Activated gamma-delta T cell treated with anti-CD3 and anti-CD28 coated beads, Interleukin-2, amount 50 U/mL, for 16 hours (primary cell): ENCODE measurements around the gene C2CD5.
"Not testable (repeated sequence)": the region's sequence is repeated elsewhere in the genome, so short reads cannot be mapped to it uniquely, and the experiment has no call there.

Experiments
- DNase-seq: peaks from one replicate; pipeline ENCODE4 v3.0.0-alpha.2; 2020; ENCODE audit warnings: low read depth

C2CD5 gene

DNA sequence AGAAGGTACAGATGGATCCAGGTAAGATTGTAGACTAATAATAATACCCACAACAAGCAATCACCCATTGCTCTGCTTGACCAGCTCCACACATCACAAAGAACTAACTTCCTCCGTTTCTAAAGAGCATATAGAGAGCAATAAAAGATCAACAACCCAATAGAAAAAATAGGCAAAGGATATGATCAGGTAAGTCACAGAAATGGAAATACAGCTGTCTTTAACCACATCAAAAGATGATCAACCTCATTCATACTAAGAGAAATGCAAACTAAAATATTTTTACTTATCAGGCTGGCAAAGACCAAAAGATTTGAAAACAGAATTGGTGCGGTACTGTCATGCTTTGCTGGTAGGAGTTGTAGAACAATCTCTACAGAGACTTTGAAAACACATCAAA lies 8.9 kb downstream of the C2CD5 start:
- no peak for DNase-seq

DNA sequence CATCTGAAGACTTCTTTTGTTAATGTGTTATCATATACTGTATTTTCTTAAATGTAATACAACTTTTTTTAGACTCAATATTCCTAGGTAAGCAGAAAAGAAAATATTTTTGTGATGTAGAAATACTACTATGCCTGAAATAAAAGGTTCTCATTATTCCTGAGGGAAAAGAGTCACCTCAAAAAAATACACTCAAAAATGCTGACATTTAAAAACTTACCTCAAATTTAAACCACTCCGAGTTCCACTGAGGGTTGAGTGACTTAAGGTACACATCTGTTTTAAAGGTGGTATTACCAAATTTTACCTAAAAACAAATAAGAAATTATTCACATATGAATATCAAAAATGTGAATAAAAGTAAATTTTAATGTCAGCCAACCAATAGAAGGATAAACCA lies 9.3 kb downstream of the C2CD5 start:
- DNase-seq, result no peak

DNA sequence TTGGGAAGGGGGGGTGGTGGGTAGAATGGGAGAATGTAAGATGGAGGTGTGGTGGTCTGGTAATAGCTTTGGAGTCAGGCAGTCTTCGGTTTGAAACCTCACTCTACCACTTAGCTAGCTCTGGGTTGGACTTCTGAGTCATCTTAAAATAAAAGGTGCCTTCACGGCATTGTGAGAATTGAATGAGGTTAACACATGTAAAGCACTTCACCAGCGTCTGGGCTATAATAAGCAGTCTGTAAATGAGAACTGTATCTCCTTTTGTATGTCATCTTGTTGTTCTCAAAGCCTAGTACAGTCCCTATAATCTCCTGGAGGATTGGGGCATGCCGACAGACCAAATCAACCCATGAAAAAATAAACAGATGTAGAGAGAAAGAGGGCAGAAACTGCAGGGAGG lies 11.2 kb downstream of the C2CD5 start:
- DNase-seq, result no peak

DNA sequence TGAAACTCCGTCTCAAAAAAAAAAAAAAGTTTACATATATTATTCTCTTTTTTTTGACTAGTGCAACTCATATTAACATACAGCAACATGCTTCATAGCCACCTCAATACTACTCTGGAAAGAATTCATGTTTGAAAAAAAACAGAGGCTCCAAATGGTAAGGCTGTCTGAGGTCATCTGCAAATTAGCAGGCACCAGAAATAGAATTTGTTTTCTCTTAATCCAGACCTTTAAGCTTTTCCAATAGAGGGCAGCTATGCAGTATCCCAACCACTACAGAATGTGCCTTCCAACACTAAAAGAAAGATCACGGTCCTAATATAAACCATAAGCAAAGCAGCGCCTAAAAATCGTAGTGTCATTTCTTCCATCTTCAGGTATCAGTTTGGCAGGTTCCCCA lies 12.0 kb downstream of the C2CD5 start:
- DNase-seq, result no peak

DNA sequence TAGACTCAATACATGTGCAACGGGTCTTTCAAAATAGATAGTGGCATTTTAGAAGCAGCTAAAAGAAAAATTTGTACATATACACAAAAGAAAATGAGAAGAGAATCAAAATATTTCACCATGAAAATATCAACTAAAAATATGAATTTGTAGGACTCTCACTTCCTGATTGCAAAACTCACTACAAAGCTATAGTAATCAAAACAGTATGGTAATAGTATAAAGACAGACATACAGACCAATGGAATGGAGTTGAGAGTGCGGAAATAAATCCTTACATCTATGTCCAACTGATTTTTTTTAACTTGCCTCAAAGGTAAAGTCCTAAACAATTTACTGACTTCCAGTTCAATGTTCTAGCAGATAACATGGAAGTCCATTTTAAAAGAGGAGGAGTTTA lies 13.1 kb downstream of the C2CD5 start:
- DNase-seq, result no peak

DNA sequence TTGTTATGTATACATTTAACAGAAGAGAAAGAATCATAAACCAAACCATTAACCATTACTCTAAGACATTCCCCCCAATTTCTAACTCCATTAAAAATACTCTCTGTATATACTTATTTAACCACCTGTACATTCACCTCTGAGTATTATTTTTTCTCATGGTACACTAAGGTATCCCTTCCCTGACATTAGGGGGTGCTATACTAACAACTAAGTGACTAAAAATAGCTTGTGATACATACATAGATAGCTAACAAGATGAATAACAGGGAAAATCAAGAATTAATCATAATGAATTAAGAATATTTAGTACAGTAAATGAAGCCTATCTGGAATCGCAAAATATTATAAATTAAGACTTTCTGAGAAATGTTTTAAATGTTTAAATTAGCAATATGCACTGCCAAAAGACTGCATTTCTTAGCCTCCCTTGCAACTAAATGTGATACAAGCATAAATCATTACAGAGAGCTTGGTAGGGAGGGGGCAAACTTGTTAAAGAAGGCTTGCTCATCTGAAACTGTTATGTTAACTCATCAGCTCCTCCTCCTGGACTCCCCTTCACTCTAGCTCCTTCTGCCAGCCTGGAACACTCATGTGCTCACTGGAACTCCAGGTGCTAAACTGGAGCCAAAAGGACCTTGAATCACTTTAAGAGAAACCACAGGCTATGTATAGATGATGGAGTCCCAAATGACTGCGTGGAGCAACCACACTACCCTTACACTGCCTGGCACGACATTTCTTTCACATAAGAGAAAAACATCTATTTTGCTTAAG lies 14.9 kb downstream of the C2CD5 start:
- DNase-seq, result no peak

DNA sequence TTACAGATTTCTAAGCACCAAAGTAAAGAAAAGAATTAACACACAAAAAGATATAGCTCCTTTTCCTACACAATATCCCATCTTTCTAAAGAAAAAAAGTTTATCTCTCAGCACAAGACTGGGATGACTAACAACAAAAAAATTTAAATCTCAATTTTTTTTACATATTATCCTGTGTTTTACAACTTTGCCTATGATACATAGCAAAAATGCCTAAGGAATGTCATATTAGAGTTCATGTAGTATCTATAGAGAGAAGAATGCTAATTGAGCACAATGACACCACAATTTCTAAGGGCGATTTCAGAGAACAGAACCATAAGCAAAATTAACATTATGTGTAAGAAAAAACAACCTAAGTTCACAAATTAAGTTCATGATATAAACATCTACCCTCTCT lies 16.3 kb downstream of the C2CD5 start:
- no peak for DNase-seq

DNA sequence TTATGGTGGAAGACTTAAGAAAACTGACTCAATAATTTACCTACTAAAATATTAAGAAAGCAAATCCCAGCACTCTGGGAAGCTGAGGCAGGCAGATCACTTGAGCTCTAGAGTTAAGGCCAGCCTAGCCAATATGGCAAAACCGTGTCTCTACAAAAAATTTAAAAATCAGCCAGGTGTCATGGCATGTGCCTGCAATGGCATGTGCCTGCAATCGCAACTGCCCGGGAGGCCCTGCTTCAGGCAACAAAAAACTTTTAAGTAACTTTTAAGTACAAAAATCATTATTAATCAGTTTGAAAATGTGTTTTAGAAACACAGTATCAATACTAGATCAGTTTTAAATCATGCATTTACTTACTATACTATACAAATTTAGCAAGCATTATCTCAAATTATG lies 17.5 kb downstream of the C2CD5 start:
- no peak for DNase-seq

DNA sequence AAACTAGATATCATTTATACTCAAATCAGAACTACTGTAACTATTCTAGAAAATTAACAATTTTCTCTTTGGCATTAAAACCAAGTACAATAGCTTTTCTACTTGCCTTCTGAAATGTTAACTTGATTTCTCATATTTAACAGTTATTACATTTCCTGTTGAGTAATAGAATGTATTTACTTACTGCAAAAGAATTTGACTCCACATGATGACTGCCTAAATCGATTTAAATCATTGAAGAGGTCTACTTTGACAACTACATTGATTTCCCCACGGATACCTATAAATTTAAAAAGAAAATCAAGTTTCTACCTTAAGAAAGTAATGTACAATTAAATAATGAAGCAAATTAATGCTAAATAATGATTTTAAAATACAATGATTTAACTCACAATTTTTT lies 18.9 kb downstream of the C2CD5 start:
- DNase-seq, result no peak

DNA sequence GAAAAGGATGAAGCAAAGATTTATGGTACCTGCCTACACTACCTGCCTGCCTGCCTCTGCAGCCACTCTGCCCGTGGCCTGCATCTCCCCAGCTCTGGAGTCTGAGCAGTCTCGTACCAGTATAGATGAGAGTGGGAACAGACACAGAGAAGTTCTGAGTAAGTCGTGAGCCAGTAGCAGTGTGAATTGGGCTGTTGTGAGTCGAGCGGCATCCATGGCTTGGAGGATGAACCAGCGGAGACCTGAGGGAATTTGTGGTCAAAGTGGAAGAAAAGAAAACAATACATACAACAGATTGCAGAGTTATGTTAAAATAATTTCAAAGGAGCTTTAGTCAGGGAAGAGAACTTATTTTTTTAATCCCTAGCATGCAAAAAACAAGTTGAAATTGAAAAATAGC lies 25.3 kb downstream of the C2CD5 start:
- no peak for DNase-seq

DNA sequence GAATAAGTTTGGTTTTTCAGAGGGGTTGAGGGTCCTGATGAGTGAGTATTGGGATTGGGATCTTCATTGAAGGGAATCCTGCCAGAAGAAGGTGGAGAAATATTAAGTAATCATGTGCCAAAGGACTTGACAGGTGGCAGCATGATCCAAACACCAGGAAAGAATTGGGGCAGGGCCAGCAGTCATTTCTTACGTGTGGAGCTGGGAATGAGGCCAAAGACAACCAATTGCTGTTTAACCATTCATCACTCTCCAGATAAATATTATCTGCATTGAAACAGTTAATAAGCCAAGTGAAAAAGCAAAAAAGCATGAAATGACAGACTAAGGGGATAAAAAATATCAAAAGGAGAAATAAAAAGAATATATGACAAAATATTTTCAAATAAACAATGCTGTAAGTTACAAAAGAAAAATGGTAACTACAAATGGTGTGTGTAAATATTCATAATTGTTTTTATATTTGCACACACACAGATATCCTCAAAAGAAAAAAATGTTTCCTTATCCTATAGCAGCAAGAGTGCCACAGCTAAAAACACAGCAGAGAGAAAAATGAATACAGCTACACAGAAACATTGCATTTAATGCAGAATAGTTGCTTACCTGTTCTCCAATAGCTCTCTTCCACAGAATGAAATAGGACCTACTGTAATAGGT lies 26.2 kb downstream of the C2CD5 start:
- no peak for DNase-seq

DNA sequence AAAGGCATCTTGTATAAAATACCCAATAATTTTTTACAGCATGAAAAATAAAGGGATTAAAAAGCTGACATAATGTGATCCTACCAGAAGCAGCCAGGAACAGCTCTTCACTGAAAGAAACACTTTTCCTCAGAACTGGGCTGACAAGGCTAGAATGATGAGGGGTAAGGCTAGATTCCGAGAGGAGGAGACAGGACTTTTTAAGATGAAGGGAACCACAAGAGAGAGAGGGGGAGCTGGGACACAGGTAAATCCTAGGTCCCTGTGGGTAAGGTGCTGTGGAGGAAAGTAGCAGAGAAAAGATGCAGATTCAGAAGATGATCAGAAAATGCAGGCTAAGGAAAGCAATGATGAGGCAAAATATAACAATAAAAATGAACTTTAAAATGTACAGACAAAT lies 29.5 kb downstream of the C2CD5 start:
- no peak for DNase-seq

DNA sequence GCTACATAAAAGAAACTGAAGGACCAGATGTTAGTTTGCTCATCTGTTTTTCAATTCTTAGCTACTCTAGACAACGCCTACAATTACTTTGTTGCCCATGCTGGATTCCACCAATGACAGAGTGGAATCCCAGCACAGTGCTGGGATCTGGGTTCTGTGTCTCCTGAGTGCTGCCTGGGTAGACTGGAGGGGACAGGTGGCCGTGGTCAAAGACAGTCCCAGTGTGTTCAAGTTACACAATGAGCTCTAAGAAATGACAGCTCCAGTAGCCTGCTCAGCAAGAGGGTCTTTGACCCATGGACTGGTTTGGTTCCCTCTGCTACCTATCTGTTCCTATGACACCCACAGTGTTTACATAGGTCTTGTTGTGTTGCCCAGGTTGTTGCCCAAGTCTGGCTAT lies 38.5 kb downstream of the C2CD5 start:
- DNase-seq, result no peak

DNA sequence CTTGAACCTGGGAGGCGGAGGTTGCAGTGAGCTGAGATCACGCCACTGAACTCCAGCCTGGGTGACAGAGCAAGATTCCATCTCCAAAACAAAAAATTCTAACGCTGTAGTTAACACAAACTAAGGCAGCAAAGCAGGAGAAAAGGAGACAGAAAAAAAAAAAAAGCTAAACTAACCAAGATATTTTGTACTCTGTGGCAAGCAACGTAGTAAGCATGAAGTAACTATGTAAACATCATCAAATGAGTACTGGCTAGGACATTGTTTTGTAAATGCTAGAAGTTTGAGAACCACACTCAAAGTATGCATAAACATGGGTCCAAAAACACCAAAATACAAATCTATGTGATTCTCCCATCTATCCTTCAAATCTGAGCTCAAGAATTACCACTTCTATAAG lies 44.2 kb downstream of the C2CD5 start:
- no peak for DNase-seq

DNA sequence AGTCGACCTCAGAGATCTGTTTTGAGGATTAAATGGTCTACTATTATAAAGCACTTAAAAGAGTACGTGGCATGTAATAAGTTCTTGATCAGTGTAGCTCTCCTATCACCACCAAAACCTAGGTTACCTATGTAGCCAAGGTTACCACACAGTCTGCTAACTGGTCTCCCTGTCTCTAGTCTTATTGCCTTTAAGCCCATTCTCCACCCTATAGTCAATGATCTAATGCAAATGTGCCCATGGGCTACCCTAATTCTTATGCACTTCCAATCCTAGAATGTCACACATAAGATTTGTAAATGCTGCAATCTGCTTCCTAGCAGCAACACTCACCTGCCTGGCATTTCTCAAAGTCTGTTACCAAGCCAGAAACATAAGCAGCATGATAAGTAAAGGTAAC lies 44.9 kb downstream of the C2CD5 start:
- no peak for DNase-seq

DNA sequence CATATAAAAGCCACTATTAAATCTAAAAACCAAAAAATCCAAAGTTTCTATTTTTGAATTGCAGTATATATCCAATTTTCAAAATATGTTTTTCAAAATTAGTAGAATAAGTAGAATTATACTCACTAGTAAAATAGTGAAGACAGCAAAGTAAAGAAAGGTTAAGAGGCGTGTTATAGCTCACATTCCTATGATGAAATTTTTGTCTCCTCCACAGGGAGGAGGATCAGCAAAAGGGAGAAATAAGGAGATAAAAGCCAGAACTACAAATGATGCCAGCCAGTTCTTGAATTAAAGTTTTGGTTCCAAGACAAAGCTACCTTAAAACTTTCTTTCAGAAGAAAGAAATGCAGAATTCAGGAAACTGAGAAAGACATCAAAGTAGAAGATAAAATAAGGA lies 50.0 kb downstream of the C2CD5 start:
- no peak for DNase-seq

DNA sequence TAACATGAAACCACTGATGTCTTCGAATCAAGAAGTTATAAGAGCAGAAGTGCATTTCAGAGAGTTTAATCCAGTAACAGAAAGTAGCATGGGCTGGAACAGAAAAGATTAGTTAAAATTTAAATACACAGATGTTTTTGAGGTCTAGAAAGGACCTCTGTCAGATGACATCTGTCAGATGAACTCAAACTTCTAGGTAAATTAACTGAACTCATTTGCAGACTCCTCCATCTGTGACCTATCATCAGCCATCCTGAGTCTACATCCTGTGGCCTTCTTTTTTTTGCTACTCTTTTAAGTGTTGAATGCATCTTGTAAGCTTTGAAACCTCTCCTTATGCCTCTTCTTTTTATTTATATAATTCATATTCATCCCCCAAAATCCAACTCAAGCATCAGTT lies 53.3 kb downstream of the C2CD5 start:
- DNase-seq, result no peak

DNA sequence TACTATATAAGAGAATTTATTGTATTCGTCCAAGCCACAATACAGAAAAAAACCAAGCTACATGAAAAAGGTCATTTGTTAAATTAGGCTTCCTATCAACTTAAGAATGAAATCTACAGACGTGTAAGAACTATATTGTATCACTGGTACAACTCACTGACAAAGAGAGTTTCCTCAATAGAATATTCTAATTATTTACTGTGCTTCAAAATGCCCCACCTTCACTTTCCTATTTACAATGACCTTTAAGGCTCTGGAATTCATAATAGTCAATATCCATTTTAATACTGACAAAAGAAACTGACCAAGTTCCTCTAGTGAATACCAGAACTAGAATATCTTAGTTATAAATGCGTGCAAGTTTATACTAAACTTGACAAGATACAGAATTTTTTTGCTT lies 55.9 kb downstream of the C2CD5 start:
- no peak for DNase-seq

DNA sequence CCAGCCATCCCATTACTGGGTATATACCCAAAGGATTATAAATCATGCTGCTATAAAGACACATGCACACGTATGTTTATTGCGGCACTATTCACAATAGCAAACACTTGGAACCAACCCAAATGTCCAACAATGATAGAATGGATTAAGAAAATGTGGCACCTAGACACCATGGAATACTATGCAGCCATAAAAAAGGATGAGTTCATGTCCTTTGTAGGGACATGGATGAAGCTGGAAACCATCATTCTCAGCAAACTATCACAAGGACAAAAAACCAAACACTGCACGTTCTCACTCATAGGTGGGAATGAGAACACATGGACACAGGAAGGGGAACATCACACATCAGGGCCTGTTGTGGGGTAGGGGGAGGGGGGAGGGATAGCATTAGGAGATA lies 56.7 kb downstream of the C2CD5 start:
- not testable (repeated sequence) for DNase-seq

DNA sequence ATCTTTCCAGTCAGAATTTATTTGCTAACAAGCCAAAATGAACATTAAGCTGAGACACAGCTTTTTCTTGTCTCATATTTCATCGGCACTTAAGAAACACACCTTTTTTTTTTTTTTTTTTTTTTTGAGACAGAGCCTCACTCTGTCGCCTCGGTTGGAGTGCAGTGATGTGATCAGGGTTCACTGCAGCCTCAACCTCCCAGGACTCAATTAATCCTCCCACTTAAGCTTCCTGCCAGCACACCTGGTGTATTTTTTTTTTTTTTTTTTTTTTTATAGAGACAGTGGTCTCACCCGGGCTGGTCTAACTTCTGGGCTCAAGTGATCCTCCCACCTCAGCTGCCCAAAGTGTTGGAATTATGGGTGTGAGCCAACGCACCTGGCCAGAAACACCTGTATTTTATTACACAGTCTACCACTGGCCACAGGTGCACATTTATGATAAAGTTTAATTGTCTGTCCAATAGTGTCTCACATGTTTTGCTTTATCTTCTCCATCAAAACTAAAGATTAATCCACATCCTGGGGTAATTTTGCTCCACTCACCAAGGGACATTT lies 62.7 kb downstream of the C2CD5 start:
- no peak for DNase-seq

DNA sequence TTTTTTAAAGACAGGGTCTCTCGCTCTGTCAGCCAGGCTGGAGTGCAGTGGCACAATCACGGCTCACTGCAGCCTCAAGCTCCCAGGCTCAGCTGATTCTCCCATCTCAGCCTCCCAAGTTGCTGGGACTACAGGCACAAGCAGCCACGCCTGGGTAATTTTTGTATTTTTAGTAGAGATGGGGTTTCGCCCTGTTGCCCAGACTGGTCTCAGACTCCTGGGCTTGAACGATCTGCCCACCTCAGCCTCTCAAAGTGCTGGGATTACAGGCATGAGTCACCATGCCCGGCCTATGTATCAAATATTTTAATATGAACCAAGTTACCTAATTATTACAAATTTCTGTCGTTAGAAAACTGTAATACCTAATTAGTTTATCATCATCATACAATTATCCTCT lies 63.5 kb downstream of the C2CD5 start:
- not testable (repeated sequence) for DNase-seq

DNA sequence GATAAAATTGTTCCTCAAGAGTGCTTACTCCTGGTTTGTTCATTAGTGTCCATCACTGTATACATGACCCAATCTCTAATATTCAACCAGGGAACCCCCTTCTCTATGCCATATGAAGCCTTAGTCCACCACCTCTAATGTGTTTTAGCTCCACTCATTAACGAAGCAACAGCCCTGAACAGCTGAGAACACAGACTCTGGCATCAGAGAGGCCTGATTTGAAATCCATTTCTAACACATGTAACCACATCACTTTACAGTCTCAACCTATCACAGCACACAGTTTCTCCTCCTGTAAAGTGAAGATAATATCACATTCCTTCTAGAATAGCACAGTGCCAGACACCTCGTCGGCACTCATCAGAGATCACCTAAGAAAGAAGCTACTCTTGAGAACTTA lies 64.3 kb downstream of the C2CD5 start:
- no peak for DNase-seq

DNA sequence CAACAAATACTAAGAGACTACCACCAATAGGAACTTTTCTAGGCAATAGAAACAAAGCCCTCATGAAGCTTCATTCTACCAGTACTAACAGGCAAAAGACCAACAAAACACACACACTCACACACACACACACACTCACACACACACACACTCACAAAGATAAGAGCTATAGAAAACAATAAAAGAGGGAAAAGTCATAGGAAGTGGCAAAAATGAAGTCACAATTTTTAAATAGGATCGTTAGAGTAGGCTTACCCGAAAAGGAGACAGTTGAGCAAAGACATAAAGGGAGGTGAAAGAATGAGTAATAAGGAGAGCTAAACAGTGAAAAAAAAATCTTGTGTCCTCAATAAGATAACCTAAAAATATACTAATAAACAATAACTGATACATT lies 66.5 kb downstream of the C2CD5 start:
- no peak for DNase-seq
